Choroid plexus epithelial cell (primary cell): ENCODE results near the gene SPATA31C1.

Experiments
- DNase-seq: peaks from one replicate; pipeline ENCODE4 v3.0.0-alpha.2; 2010; ENCODE audit warnings: low read depth
- H3K4me3 ChIP-seq: 2 replicates; pipeline ENCODE4 v1.5.1; 2011; ENCODE audit warnings: low read depth, mild to moderate bottlenecking, control low read depth, low read length, moderate library complexity
- CTCF ChIP-seq: conservative IDR thresholded peaks from 2 replicates; pipeline ENCODE4 v1.5.1; 2011; ENCODE audit warnings: low read depth, mild to moderate bottlenecking, control low read depth, inconsistent platforms, low read length, moderate library complexity

SPATA31C1 gene

GRCh38 chr9:87950296-87950695 is 32.5 kb downstream of the SPATA31C1 start:
- no peak for TF ChIP-seq CTCF
- no peak overlapping the region for H3K4me3 ChIP-seq
- DNase-seq: no peak

DNA sequence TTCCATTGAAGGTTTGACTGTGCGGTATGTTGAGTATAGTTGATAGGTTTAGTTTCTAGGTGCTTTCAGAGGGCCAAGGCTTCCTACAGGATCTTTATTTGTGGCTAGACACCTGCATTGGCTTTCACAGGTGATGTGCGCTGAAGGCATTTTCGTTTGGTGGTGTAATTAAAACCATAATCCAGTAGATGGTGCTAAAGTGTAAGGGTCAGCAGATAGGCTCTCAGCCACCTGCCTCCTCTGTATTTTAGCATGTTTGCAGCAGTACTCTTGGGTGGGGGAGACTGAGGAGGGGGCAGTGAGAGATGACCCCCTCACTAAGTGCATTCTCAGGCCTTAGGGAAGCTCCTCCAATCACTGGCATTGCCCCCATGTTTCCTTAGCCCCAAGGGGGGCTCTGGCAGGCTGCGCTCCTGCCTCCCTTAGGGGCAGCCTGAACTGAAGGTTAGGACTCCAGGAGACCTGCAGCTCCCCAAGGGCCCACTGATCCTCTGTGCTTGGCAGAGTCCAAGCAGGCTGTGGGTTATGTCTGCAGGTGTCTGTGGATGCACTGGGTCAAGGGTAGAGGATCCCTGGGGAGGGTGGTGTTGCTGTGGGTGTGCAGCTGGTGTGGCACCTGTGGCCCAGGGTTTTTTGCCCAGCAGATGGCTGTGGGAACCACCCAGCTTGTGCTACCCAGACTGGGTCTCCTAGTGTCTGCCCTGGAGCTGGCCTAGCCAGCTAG is 33.2 kb downstream of the SPATA31C1 start:
- peak; percentile 62 for DNase-seq
- peak; percentile 74 for TF ChIP-seq CTCF
- H3K4me3 ChIP-seq: no peak overlapping the region

- no peak for TF ChIP-seq CTCF
- no peak for DNase-seq
- no peak overlapping the region for H3K4me3 ChIP-seq
Measured at GRCh38 chr9:87954230-87954629, 36.5 kb downstream of the SPATA31C1 start.

DNA sequence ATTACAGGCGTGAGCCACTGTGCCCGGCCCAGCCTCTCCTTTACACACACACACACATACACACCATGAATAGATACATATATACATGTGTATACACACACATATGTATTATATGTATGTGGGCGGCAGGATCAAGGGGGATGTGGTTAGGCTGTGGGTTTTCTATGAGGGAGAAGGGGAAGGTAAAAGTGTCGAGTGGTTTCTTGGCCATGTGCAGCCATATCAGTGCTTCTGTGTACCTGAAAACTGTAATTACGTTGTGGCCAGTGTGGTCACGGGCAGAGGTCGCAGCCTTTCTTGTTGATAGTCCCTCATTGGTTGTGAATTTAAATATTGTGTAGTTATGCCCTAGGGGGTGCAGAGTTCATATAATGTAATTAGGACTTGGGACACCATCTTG is 40.1 kb downstream of the SPATA31C1 start:
- no peak overlapping the region for H3K4me3 ChIP-seq
- DNase-seq: no peak
- TF ChIP-seq CTCF: no peak

- no peak for DNase-seq
- no peak for TF ChIP-seq CTCF
- H3K4me3 ChIP-seq: no peak overlapping the region
Measured at GRCh38 chr9:87958591-87958990, 40.8 kb downstream of the SPATA31C1 start.

- peak; percentile 60 for DNase-seq
Measured at GRCh38 chr9:87959916-87960581, 42.3 kb downstream of the SPATA31C1 start.

More at GRCh38 chr9:87959916-87960581, 42.3 kb downstream of the SPATA31C1 start:
- H3K4me3 ChIP-seq: no peak overlapping the region
- TF ChIP-seq CTCF: no peak
